GM12892 (cell line): ENCODE measurements around the gene DENND6A.
"Not testable (repeated sequence)": the region's sequence is repeated elsewhere in the genome, so short reads cannot be mapped to it uniquely, and the experiment has no call there.

ENCODE experiments used
- DNase-seq: peaks from one replicate; pipeline ENCODE4 v3.0.0; 2011; ENCODE audit not compliant: insufficient read length
- FAIRE-seq: peaks from 2 replicates; lab custom pipeline; 2011; peaks lifted over from hg19 to GRCh38; lab: Jason Lieb, UNC
- POLR2A ChIP-seq: IDR thresholded peaks from 2 replicates; pipeline ENCODE4 v1.6.1; 2011; ENCODE audit warnings: low read depth, low read length, control low read depth
- POLR2AphosphoS5 ChIP-seq: IDR thresholded peaks from 2 replicates; pipeline ENCODE4 v1.6.1; 2011; ENCODE audit warnings: low read depth, low read length, control low read depth
- TAF1 ChIP-seq: IDR thresholded peaks from 2 replicates; pipeline ENCODE4 v1.6.1; 2011; ENCODE audit warnings: low read depth, mild to moderate bottlenecking, control low read depth, low read length, borderline replicate concordance

DENND6A gene

DNA sequence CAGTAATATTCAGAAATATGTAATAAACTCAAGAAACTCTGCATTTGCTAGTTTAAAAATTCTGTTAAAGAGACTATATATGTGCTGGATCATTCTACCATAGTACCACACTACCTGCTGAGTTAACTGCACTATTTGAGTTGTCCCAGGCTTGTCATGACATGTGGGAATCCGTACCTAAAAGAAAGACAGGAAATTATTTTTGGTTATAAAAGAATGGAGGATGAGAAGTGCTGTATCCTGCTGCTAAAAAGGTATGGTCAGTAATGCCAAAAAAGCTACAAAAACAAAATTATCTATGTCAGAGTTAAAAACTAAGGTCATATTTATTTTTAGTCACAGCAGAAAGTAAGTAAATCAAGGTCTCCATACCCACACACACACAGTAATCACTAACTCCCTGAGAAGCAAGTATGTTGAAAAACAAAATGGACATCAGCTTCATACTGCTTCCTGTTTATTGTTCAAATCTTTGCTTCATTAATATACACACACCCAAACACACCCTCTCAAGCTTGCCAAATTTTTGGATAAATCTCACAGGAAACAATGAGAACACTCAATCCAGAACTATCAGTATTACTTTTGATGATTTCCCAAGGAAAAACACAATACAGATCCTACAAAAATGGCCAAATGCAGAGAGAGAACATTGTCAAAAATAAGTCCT is 33.7 kb downstream of the DENND6A start:
- FAIRE-seq = no peak
- DNase-seq = no peak
- TF ChIP-seq POLR2A = no peak
- no peak for TF ChIP-seq POLR2AphosphoS5
- TF ChIP-seq TAF1 = no peak

DNA sequence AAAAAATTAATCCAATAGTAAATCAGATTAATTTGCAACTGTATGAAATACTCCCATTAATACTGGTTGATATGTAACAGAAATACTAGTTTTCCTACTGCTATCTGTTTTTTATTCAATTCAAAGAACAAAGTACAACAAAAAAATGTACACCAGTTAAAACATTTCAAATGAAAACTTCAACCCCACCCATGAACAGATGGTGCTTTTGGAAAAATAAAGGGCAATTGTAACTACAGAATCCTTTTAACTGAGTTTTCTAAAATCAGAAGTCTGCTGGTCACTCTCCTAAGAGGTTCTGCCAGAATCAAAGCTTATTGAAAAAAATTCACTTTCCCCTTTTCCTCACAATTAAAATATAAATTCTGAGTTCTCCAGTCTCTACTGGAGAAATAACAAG is 34.3 kb downstream of the DENND6A start:
- no peak for DNase-seq
- no peak for FAIRE-seq
- no peak for TF ChIP-seq POLR2A
- TF ChIP-seq TAF1 = no peak
- TF ChIP-seq POLR2AphosphoS5 = no peak

DNA sequence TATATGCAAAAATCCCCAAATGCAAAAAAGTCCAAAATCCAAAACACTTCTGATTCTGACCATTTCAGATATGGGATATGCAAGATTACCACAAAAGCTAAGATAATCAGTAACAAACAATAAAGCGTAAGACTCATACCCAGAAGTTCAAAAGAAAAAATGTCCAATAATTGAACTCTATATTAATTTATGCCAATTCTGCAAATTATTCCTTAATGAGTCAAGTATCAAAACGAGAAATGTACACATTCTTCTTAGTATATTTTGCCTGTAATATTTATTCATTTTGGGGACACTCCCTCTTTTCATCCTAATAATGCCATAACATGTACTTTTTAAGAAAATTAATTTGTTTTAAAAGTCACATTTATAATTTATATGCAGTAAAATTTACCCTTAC is 37.1 kb downstream of the DENND6A start:
- FAIRE-seq = no peak
- TF ChIP-seq TAF1 (no peak), POLR2A (no peak), POLR2AphosphoS5 (no peak)

GRCh38 chr3:57654267-57654666 is 38.6 kb downstream of the DENND6A start:
- FAIRE-seq (no peak), DNase-seq (no peak)
- TF ChIP-seq TAF1 = no peak
- no peak for TF ChIP-seq POLR2A
- TF ChIP-seq POLR2AphosphoS5 = no peak

More for the DNA sequence above, 37.1 kb downstream of the DENND6A start:
- no peak for DNase-seq

- DNase-seq (no peak), FAIRE-seq (no peak)
- TF ChIP-seq POLR2A (no peak), TAF1 (no peak), POLR2AphosphoS5 (no peak)
These were observed 40.7 kb downstream of the DENND6A start for GRCh38 chr3:57652203-57652602.

DNA sequence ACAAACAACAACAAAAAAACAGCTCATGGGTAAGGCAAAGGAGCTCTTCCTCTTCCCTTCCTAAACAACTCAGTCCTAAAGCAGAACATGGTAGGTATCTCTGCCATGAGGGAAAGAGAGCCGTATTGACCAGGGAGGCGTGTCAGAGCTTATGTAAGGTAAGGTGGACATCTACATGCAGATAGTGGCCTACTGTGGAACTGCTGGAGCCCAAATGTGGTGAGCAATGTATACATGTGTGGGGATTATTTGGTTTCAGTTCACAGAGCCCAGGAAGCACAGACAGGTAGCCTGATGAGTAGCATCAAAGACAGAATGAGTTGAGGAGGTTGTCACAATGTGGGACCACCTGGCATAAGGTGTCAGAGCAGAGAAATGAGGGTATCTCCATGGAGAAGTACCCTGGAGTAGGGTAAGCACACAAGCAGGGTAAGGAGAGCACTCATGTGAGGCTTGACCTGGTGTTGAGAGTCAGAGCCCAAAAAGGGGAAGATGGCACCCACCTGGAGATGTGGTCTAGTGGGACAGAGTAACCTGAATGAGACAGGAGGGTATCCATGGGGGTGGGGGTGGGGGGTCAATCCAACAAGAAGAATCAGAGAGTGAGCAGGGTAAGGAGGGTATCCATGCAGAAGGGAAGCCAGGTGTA is 45.5 kb downstream of the DENND6A start:
- TF ChIP-seq TAF1 (no peak), POLR2A (no peak), POLR2AphosphoS5 (no peak)
- DNase-seq (no peak), FAIRE-seq (peak; percentile 42)

- FAIRE-seq (no peak), DNase-seq (no peak)
- TF ChIP-seq POLR2AphosphoS5 = no peak
- TF ChIP-seq POLR2A = no peak
- no peak for TF ChIP-seq TAF1
These were observed 46.2 kb downstream of the DENND6A start for GRCh38 chr3:57646723-57647122.

DNA sequence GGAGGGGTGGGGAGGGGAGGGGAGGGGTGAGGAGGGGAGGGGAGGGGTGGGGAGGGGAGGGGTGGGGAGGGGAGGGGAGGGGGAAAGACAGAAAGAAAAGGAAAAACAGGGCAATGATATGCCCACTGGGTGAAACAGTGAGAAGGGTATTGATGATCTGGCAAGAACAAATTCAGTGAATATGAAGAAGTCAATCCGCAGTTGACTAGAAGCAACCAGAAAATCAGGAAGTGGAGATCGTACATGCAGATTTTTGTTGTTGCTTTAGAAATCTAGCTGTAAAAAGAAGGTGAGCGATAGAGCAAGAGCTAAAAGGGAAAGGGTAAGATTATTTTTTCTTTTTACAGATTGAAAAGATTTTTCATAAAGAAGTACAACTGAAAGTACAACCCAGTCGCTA is 48.1 kb downstream of the DENND6A start:
- TF ChIP-seq POLR2AphosphoS5 (no peak), POLR2A (no peak)
- FAIRE-seq = no peak
- DNase-seq = no peak

DNA sequence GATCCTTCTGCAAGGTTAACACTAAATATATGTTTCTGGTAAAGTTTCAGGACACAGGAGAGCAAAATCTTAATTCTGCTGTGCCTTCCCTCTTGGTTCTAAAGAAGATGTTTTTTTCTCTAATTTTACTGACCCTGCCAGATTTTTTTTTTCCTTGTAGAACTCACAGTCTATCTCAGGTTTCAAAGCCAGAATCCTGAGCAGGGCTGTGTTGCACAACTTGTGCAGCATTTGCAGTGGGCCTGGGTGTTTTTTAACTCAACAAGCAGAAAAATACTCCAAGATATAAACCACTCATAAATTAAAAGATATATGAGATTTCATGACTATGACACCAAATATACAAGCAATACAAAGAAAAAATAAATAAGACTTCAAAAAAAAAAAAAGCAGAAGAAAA is 55.5 kb downstream of the DENND6A start:
- no peak for FAIRE-seq
- TF ChIP-seq POLR2AphosphoS5 (no peak), TAF1 (no peak)
- DNase-seq = no peak

DNA sequence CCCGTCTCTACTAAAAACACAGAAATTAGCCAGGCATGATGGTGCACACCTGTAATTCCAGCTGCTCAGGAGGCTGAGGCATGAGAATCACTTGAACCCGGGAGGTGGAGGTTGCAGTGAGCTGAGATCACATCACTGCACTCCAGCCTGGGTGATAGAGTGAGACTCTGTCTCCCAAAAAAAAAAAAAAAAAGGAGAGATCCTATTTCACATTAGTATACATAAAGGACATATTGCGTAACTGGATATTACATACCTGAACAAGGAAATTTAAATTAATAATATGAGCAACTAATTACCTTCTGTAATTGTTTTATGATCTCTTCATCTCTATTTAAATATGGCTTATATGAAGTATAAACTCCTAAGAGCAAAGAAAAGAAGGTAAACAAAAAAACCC is 58.6 kb downstream of the DENND6A start:
- not testable (repeated sequence) for FAIRE-seq, DNase-seq

DNA sequence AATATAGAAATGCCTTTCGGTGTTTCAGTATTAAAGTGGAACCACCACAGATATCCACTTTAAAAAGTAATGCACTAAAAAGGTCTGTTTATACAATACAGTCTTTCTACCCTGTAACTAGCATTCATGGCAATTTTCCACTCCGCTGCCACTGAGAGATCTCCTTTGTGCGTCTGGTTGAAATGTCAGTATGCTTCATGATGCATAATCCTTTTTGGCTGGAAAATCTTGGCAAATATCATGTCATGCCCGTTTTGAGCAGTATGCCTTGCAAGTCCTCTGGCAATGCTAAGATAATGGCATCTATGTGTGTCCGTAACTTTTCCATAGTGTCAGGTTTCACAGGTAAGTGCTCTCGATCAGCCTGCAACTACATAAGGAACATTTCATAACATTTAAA is 64.9 kb downstream of the DENND6A start:
- no peak for FAIRE-seq
- DNase-seq = no peak
- no peak for TF ChIP-seq POLR2AphosphoS5
- TF ChIP-seq POLR2A = no peak
- no peak for TF ChIP-seq TAF1

- TF ChIP-seq POLR2AphosphoS5 = no peak
- no peak for TF ChIP-seq TAF1
- no peak for TF ChIP-seq POLR2A
- DNase-seq (no peak), FAIRE-seq (no peak)
These were observed 68.1 kb downstream of the DENND6A start for GRCh38 chr3:57624801-57625200.

- FAIRE-seq = no peak
- no peak for DNase-seq
- no peak for TF ChIP-seq TAF1
- TF ChIP-seq POLR2A = no peak
- TF ChIP-seq POLR2AphosphoS5 = no peak
These were observed 70.5 kb downstream of the DENND6A start for GRCh38 chr3:57622362-57622761.

- no peak for TF ChIP-seq POLR2AphosphoS5
- no peak for TF ChIP-seq POLR2A
- TF ChIP-seq TAF1 = no peak
- FAIRE-seq (no peak), DNase-seq (no peak)
These were observed 75.1 kb downstream of the DENND6A start for GRCh38 chr3:57617739-57618138.
